ENCODE results near the gene GPANK1. TPM values are rescaled to one million over a fixed set of nuclear protein-coding genes. Genes with fewer than 3 reads are reported as not detected.
"Not testable (repeated sequence)": the region's sequence is repeated elsewhere in the genome, so short reads cannot be mapped to it uniquely, and the experiment has no call there.

GPANK1 gene
- polyA plus RNA-seq (ENCODE audit: insufficient read length), result 17.1 TPM

DNA sequence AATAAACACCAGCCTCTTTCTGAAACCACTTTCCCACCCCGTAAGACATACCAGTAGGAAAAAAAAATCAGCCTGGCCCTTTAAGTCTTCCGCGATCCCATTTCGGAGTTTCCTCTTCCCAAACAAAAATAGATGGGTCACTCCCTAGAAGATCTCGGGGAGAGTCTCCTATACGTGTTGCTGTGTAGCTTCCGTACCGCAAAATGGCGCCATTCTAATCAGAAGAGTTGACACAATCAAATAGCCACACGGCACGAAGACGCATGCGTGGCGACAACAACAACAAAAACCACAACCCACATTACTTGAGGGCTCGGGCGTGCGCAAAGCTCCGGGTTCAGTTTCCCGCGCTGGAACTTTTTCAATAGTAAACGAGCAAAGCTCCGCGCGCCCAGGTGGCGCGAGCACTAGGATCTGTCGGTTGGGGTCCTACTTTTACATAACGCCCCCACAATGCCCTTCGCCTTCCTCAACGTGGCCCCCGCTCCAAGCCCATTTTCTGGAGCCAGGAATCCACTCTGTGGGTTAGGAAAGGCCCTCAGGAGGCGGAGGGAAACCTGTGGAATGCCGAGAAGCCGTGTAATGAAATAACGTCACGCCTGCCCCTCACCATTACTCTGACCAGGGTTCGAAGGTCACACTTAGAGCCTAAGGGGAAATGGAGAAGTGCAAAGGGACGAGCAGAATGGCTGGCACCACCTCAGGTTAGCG, at the start of gene GPANK1:
GPANK1 (minus strand) TSS at position 208 of the 711 bp plus-strand sequence. CDS start 519 bp downstream, outside the sequence.
- peak; percentile 96 for DNase-seq

DNA sequence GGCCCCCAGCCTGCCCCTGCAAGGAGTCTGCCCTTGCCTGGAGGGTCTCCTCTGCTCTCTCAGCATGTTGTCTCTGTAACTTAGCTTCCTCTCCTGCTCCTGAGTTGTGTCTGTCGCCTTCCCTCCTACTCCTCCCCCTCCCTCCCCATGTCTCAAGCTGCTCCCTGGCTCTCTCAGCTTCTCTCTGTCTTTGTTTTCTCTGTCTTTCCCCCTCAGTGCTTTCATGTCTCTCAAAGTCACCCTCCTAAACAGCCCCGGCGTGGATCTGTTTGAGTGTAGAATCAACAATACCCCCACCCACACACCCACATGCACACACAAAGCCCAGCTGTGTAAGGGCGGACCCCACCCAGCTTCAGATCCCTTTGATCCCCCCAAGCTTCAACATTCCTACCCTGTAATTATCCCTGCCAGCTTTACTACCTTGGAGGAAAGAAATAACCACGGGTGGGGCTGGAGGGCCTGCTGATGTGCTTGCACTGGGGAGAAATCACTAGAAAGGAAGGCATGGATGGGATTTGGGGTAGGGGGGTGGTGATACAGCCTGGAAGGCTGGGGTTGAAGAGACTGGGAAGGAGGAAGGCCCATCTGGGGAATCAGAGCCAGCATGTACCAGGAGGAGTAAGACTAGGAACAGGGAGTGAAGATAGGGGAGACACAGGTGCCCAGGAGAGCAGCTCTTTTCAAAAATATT, 49.3 kb upstream of the GPANK1 start:
- no peak for DNase-seq

DNA sequence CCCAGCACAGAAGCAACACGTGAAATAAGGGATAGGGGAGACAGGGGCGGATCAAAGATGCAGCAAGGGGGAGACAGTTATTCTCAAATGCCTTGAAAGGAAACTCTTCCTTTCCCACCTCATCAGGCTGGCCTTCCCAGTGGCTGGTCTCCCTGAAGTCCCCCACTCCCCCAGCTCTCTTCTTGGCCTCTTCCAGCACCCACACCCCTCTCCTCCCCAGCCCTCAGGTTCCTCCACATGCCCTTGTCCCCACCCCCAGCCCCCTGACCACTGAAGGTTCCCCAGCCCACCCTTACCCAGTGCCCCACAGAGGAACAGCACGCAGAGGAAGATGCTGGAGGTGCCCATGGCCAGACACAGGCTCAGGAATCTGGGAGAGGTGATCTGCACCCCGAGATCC, 48.7 kb upstream of the GPANK1 start:
- no peak for DNase-seq

GRCh38 chr6:31712296-31712695, 47.5 kb upstream of the GPANK1 start:
- no peak for DNase-seq

GRCh38 chr6:31711233-31711632, 46.4 kb upstream of the GPANK1 start:
- no peak for DNase-seq

DNA sequence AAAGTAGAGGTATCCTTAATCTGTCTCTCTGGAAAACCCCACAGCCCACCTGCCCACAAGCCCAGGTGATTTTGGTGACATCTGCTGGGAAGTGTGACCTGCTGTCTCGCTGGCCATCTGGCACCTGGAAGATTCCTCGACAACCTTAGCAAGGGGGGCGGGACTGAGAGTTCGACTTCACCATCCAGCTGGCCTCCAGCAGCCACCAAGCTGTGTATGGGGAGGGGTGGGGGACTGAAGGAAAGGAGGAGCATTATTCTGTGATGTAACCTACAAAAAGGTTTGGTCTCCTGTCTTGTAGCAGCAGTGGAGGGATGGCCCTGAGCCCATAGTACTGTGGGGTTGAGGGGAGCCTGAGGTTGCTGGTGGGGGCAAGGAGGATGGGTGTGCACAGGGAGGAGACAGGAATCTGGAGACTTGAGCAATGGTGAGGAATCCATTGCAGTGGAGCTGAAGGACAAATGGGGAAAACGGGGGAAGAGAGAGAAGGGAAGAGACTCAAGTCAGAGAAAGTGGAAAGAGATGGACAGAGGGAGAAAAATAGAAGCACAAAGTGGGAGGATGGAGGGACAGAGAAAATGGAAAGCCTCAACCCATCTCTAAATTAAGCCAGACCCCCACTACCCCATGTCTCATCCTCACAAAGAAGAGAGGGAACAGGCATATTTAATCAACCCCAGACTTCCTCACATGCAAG, 45.9 kb upstream of the GPANK1 start:
- no peak for DNase-seq

DNA sequence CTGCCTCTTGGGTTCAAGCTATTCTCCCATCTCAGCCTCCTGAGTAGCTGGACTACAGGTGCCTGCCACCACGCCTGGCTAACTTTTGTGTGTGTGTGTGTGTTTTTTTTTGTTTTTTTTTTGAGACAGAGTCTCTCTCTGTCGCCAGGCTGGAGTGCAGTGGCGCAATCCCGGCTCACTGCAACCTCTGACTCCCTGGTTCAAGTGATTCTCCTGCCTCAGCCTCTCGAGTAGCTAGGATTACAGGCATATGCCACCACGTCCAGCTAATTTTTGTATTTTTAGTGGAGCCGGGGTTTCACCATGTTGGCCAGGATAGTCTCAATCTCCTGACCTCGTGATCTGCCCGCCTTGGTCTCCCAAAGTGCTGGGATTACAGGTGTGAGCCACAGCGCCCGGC, 44.4 kb upstream of the GPANK1 start:
- DNase-seq, result not testable (repeated sequence)

DNA sequence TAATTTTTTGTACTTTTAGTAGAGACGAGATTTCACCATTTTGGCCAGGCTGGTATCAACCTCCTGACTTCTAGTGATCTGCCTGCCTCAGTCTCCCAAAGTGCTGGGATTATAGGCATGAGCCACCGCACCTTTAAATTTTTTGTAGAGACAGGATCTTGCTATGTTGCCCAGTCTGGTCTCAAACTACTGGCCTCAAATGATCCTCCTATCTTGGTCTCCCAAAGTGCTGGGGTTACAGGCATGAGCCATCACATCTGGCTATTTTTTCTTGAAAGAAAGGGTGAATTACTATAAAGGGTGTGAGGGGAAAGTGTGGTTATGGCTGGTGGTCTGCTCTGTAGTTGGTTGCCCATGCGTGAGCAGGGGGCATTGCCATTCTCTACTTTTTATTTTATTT, 43.4 kb upstream of the GPANK1 start:
- DNase-seq, result no peak

- no peak for DNase-seq
Observed at GRCh38 chr6:31707701-31708100, 42.9 kb upstream of the GPANK1 start.

GRCh38 chr6:31706599-31706998, 41.8 kb upstream of the GPANK1 start, which contains the start of gene LY6G6F:
Gene LY6G6F (plus strand): TSS chr6:31706866. CDS start chr6:31706907, 41 bp downstream.
- no peak for DNase-seq

DNA sequence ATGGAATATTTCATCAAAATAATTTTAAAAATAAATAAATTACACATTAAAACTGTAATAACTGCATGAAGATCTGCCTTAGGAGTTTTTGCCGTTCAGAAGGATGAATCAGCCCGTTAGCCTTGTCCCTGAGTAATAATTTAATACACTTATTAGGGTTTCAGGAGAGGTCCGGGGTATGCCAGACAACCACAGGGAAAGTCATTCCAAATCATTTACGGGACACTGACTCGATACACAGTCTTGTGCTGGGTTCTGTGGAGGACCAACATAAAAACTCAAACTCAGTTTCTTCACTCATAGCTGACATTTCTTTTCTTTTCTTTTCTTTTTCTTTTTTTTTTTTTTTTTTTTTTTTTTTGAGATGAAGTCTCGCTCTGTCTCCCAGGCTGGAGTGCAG, 41.1 kb upstream of the GPANK1 start:
- DNase-seq, result no peak

- peak; percentile 99 for DNase-seq
Observed at GRCh38 chr6:31702819-31703716, 38.3 kb upstream of the GPANK1 start, which contains the start of gene ABHD16A. Gene ABHD16A (minus strand): TSS chr6:31703324. CDS start chr6:31703281, 43 bp downstream.

- DNase-seq, result no peak
Observed at GRCh38 chr6:31702405-31702818, 37.6 kb upstream of the GPANK1 start.

- peak; percentile 60 for DNase-seq
Observed at GRCh38 chr6:31701666-31702404, 37.0 kb upstream of the GPANK1 start.

DNA sequence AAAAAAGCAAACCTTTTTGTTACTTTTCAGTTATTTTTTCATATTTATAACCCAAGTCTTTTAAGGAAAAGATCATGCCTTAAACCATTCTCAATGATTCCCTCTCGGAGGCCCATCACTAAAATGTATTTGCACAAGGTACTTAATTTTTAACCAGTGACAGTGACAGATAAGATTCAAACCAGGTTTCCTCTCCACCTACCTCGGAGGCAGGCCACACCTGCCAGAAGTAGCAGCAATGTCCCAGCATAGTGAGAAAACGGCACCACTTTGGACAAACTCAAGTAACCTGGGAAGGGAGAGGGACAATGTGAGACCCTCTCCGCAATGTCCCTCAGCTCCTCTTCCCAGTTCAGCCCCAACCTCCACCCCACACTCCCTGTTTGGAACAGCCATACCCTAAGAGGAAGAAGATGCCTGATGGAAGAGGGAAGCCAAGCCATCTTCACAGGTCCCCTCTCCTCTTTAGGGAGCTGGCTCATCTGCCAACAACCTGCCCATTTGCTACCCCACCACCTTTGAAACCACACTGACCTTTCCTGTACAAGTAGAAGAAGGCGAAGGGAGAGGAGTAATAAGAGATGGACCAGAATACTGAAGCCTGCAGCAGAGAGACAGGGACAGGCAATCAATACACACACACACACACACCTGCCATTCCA, 36.1 kb upstream of the GPANK1 start:
- DNase-seq, result no peak

GRCh38 chr6:31697555-31697954, 32.8 kb upstream of the GPANK1 start:
- no peak for DNase-seq

DNA sequence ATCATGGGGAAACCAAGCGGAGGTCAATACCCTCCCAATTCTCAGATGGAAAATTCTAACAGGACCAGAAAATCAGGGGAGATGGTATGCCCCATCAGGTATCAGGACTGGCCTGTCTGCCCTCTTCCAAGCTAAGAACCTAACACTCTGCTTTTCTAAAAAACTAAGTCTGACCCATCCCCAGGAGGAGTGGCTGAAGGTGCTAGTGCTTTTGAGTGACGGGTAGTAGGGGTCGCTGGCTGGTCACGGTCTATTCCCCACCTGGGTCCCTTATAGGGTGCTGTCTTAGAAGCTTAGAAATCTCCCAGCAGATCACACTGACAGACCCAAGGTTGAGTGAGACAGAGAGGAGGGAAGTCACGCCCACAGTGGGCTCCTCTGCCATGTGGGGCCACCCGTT, 28.7 kb upstream of the GPANK1 start:
- DNase-seq, result no peak

DNA sequence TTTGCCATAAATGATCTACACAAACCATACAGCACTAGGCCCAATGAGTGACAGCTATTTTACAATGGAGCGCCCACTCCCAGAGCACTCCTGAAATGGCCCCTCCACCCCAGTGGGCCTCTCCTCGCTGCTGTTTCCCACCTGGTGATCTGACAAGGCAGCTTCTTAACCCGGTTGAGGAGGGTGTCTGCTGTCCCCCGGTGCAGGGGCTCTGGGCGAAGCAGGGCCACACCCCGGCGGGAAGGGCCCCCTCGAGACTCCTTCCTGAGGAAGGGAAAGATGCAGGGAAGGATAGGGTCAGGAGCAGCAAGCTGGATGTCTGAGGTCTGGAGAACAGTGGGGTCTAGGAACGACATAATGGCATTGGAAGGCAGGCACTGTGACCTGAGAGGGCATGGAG, 28.1 kb upstream of the GPANK1 start:
- DNase-seq, result no peak

- no peak for DNase-seq
Observed at GRCh38 chr6:31692353-31692752, 27.6 kb upstream of the GPANK1 start.

- DNase-seq, result no peak
Observed at GRCh38 chr6:31691564-31692108, 26.8 kb upstream of the GPANK1 start.

GRCh38 chr6:31691078-31691463, 26.3 kb upstream of the GPANK1 start:
- no peak for DNase-seq

All from hindlimb muscle (tissue), 1 donor.